Activated naive CD4-positive, alpha-beta T cell (primary cell): ENCODE measurements around the gene DNER.

Experiments used
- DNase-seq, 4 experiments: peaks; one replicate each; lab custom pipeline; 2025; lab: John Stamatoyannopoulos, UW

The DNER gene

DNA sequence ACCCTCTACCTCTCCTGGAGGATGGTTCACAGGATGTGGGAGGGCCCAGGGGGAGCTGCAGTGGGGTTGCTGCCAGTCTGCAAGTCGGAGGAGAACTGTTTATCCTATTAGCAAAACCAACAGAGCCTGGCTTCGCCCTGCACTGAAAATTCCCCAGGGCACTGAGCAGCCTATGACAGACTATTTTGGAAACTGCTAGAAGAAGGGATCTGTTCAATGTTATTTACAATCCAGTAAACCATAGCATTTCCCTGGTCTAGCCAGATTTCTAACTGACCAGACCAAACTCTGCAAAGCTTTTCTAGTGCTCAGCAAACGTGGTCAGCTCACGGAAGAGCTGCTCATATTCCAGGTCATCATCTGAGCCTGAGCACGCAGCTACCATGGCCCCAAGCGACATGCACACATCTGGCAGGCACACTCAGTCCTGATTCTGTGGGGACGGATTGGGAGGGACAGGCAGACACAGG lies 378.4 kb downstream of the DNER start:
- no peak for DNase-seq

DNA sequence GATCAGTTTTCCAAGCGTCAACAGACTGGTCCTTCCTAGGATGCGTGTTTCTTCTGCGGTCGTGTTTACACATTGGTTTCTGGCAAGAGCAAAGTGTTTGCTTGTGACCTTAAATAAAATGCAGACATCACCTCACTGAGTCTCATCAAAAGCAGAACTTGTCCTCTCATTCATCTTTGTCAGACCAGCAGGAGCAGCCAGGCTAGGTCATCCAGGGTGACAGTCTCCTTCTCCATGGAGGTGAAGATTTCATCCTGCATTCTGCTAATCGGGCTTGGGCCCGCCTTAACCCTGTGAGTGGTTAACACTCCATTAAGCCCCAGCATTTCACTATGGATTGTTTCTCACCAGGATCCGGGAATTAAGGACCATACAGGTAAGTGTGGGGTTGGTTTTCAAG lies 379.0 kb downstream of the DNER start:
- no peak for DNase-seq

DNA sequence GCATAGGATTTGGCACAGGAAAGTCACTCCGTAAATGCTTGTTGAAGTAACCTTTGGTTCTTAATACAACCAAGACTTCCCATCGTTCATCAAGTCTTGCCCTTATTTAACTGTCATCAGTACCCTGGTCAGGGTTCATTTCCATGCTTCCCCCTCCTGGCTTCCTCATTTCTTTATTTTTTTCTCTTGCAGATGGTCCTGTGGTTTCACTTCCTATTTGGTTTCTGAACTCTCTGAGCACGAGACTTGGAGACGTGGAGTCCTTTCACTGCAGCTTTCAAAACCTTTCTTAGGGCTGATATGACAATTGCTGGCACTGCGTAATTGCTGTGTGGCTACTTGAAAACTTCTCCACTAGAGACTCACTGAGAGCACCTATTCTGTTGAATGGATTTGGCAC lies 383.4 kb downstream of the DNER start:
- DNase-seq, result no peak

DNA sequence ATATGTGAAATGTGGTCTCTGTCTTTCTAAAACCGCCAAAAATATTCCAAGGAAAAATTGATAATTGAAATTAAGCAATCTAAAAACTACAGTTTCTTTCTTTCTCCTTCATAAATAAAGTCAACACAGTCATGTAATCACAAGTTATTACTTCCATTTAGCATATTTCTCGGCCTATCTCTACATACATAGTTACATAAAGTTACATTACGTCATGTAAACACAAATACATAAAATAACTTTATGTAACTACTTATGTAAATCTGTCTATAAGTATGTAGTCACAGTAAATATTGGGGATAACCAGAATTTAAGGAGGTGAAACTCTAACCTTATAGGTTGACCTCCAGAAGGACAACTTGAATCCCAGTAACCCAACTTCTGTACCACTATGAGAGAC lies 394.8 kb downstream of the DNER start:
- no peak for DNase-seq

DNA sequence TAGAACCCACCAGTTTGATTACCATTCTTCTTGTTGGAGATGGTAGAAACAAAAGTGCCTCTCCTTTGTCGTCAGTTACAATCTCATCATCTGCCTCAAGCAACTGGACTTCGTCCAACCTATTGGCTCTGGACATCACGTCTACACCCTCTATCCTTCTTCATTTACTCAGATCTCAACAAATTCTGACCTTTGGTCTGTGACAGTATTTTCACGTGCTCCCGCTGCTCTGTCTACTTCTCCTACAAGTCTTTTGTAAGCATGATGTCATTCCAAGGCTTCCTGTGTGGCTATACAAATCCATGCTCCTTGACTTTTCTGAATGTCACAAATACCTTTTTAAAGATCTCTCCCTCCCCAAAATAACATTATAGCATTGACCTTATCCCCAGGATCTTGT lies 400.2 kb downstream of the DNER start:
- no peak for DNase-seq

DNA sequence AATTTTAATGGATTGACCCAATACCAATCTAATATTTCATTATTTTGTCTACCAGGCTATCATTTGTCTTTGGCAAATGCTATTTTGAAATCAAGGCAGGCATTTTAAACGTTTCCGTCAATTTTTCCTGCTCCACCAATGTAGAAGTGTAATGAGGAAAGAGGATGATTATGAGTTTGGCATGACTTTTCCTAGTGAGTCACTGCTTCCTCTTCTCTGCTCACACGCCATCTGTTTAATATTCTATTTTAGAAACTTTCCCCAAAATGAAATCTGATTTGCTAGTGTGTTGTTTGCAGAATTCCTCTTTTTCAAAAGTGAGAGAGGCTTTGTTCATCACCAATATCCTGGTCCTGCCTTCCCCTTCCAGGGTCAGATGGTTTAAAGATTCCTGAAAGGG lies 400.8 kb downstream of the DNER start:
- DNase-seq, result no peak
